CD4-positive, alpha-beta T cell treated with Interleukin-1 beta for 1 hour (primary cell): ENCODE data around the gene MAPKAP1.

Experiments used
- DNase-seq, 2 donors: peaks; one replicate each; pipeline ENCODE4 v3.0.0-alpha.2; 2020 to 2022

The MAPKAP1 gene

GRCh38 chr9:125477089-125477544, 229.9 kb downstream of the MAPKAP1 start:
- no peak for DNase-seq

GRCh38 chr9:125476645-125477044, 230.4 kb downstream of the MAPKAP1 start:
- no peak for DNase-seq

- no peak for DNase-seq
These were observed 231.6 kb downstream of the MAPKAP1 start for GRCh38 chr9:125475385-125475784.

GRCh38 chr9:125472926-125473701, 233.9 kb downstream of the MAPKAP1 start:
- DNase-seq = no peak

GRCh38 chr9:125472562-125472925, 234.5 kb downstream of the MAPKAP1 start:
- no peak for DNase-seq

- DNase-seq = no peak
These were observed 236.0 kb downstream of the MAPKAP1 start for GRCh38 chr9:125470767-125471580.

- no peak for DNase-seq
These were observed 236.8 kb downstream of the MAPKAP1 start for GRCh38 chr9:125470189-125470588.

GRCh38 chr9:125468646-125469045, 238.4 kb downstream of the MAPKAP1 start:
- no peak for DNase-seq

GRCh38 chr9:125467116-125467740, 239.8 kb downstream of the MAPKAP1 start:
- DNase-seq = no peak

- no peak for DNase-seq
These were observed 240.6 kb downstream of the MAPKAP1 start for GRCh38 chr9:125466411-125466810.

GRCh38 chr9:125464591-125465385, 242.2 kb downstream of the MAPKAP1 start:
- DNase-seq = no peak

- no peak for DNase-seq
These were observed 243.1 kb downstream of the MAPKAP1 start for GRCh38 chr9:125463926-125464325.

GRCh38 chr9:125462861-125463291, 244.1 kb downstream of the MAPKAP1 start:
- no peak for DNase-seq

GRCh38 chr9:125461636-125462190, 245.3 kb downstream of the MAPKAP1 start:
- no peak for DNase-seq

- DNase-seq = no peak
These were observed 245.9 kb downstream of the MAPKAP1 start for GRCh38 chr9:125460883-125461635.

GRCh38 chr9:125460346-125460745, 246.7 kb downstream of the MAPKAP1 start:
- no peak for DNase-seq

- DNase-seq = no peak
These were observed 249.7 kb downstream of the MAPKAP1 start for GRCh38 chr9:125457357-125457756.

GRCh38 chr9:125455876-125456275, 251.1 kb downstream of the MAPKAP1 start:
- no peak for DNase-seq

GRCh38 chr9:125455132-125455531, 251.9 kb downstream of the MAPKAP1 start:
- no peak for DNase-seq

- DNase-seq = no peak
These were observed 259.7 kb downstream of the MAPKAP1 start for GRCh38 chr9:125447202-125447802.

GRCh38 chr9:125446561-125447094, 260.4 kb downstream of the MAPKAP1 start:
- DNase-seq = peak in 1 of 2 donors; percentile 75
